ENCODE data around the gene CUZD1.

Gene CUZD1

DNA sequence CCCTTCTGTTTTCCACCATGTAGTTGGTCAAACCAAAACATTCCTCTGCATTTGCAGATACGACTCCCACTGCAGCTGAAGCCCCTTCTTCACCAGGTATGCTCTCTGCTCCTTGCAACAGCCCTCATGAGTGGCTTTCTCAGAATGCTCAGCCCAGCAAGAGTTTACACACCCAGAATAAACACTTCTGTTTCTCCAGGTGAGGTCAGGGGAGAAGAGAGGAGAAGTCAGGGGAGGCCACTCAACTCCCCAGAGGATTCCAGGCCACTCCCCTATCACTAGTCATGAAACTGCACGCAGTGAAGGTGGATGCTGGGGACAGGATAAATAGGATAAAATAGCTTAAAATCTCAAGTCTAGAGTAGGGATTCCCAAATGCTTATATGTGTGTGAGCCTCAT is 31.2 kb downstream of the CUZD1 start:
- no peak for DNase-seq (ENCODE audit: low spot score)

DNA sequence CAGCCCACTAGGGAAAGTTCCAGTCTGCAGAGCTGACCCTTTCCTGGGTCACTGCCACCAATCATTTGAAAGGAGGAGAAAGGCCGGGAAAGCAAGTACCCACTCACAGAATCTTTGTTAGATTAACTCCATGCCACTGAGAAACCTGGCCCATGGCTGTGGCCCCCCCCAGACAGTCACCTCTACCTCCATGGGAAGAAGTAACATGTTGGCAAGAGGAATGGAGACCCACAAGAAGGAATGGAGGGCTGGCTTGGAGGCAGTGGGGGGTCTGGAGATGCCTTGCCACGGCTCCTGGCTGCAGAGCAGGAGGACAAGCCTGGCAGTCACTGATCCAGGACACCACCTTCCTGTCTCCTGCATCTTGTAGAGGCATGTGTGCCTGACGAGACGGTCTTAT is 32.9 kb downstream of the CUZD1 start:
- DNase-seq (ENCODE audit: low spot score) = no peak

DNA sequence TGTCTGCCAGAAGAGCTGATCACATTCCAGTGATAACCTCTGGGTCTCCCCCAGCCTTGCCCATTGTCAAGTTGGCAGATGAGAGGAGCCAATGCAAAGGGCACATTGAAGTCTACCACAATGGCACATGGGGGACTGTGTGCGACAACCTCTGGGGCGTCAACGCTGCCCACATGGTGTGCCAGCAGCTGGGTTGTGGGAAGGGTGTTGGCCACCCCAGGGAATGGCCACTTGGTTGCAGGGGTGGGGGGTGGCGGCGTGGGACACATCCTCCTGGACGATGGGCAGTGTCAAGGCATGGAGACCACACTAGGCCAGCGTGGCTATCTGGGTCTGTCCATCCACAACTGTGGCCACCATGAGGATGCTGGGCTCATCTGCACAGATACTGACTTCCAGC is 43.4 kb downstream of the CUZD1 start:
- no peak for DNase-seq (ENCODE audit: low spot score)

DNA sequence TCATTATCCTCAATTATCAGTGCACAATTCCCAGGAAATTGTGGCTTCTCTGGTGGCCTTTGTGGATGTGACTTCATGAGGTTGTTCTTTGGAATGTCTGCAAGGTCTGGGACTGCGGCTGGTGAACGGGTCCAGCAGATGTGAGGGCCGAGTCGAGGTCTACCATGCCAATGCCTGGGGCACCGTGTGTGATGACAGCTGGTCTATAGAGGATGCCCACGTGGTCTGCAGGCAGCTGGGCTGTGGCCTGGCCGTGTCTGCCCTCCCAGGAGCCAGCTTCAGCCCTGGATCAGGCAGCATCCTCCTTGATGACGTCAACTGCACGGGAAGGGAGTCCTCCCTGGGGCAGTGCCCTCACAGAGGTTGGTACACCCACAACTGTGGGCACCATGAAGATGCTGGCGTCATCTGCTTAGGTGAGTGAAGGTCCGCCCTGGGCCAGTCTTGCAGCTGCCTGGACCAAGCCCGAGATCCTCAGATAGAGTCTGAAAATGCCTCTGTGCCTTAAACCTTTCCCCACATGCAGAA is 46.9 kb downstream of the CUZD1 start:
- DNase-seq (ENCODE audit: low spot score) = no peak

DNA sequence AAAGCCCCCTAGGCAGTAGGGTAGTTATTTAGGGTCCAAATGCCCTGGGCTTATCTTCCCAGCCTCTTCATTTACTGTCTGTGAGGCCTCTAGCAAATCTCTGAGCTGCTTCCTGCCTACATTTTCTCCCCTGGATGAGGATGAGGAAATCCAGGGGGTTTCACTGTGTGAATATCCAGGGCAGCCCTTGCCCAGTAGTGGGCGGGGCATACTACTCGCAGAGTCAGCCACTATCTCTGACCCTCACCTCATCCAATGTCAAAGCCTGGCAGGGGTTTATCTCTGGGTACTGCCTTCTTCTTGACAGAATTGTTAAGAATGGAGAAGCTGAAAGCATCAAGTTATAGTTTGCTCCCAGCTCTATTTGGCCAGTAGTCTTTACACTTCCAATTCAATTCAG is 48.9 kb downstream of the CUZD1 start:
- DNase-seq (ENCODE audit: low spot score) = no peak

DNA sequence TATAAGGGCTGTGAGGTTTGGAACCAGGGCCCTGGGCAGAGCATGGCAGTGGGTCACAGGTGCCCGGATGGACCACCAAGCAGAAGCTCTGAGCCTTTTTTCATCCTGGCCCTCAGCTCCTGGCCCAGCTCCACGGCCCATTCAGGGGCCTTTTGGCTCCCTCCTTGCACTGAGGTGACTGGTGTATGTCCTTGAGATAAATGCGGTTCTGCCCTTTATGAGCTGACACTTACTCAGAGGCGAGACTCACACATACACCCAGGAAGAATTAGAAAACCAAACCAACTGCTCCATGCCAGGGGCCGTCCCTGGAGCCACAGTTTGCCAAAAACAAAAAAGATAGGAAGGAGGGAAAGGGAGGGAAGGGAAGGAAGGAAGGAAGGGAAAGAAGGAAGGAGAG is 49.7 kb downstream of the CUZD1 start:
- DNase-seq (ENCODE audit: low spot score) = no peak

DNA sequence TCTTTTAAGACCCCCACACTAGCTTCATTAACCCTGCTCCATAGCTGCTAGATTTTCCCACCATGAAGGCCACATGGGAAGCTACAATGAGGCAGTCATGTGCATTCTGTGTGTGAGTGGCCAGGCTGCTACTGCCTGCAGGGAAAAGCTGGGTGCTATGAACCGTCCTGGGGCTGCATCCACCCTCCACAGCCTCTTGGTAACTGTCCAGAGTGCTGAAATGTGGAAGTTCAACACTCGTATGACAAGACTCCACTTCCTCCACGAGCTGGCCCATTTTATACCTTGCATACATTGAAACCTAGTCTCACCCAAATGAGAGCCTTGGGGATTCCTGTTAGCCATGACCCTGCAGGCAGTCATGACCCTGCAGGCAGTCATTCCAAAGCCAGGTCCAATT is 59.4 kb downstream of the CUZD1 start:
- DNase-seq (ENCODE audit: low spot score) = no peak

DNA sequence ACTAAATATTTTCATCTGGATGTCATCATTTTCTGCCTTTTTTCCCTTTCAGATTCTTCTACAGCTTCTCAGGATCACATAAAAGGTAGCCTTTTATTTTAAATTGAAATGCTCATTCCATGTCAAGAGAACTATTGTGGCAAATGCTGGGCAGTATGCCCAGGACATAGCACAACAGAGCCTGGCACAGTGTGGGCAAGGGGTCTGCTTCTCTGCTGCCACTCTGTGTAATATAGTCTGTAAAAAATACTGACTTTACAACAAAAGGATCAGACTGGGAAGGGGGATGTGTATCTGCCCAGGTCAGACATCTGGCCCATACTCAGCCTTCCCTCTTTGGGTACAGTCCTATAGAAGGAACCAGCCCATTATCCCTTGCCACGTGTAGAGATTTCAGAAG is 62.7 kb downstream of the CUZD1 start:
- DNase-seq (ENCODE audit: low spot score) = no peak

Data from hematopoietic multipotent progenitor cell treated with erythropoietin and hydrocortisone succinate and interleukin-3 and kit ligand, for 15 days (in vitro differentiated cells).